ENCODE results near the gene SMIM27. TPM values are rescaled to one million over a fixed set of nuclear protein-coding genes. Genes with fewer than 3 reads are reported as not detected.

The SMIM27 gene
- total RNA-seq, 1 experiment from 2014 or later = 3.5 TPM

- DNase-seq (ENCODE audit: low read depth) = peak; percentile 90
- in situ Hi-C loops (cut with HindIII; ENCODE audit: low pct_unique_long_range_greater_than_20kb, low sequenced_read_pairs) = loop anchor here (25.0 kb wide), 1 partner anchor 437 kb away; no protein-coding TSS in a partner anchor
Measured at GRCh38 chr9:32550562-32551275, 1.4 kb upstream of the SMIM27 start.

GRCh38 chr9:32551276-32552051 is 663 bp upstream of the SMIM27 start:
- no peak for DNase-seq (ENCODE audit: low read depth)
- in situ Hi-C loops (cut with HindIII; ENCODE audit: low pct_unique_long_range_greater_than_20kb, low sequenced_read_pairs) = loop anchor here (25.0 kb wide), 1 partner anchor 436 kb away; no protein-coding TSS in a partner anchor

DNA sequence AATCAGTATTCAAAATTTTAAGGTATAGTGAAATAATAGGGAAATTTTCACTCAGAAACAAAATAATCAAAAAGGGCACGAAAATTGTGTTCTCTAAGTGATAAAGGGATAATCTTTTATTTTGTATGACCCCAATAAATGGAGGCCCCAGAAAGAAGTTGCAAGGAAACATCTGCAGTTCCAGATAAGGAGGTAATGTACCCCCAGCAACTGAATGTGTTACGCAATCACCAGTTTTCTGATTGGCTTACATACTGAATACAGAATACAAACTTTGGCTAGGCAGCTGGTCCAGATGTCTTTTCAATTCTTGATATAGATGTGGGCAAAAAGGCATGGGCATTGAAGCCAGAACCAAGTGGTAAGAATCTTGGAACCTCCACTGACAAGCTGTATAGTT is 2.0 kb downstream of the SMIM27 start:
- no peak for DNase-seq (ENCODE audit: low read depth)
- in situ Hi-C loops (cut with HindIII; ENCODE audit: low pct_unique_long_range_greater_than_20kb, low sequenced_read_pairs) = loop anchor here (25.0 kb wide), 1 partner anchor 433 kb away; no protein-coding TSS in a partner anchor

GRCh38 chr9:32554591-32554990 is 2.5 kb downstream of the SMIM27 start:
- no peak for DNase-seq (ENCODE audit: low read depth)
- in situ Hi-C loops (cut with HindIII; ENCODE audit: low pct_unique_long_range_greater_than_20kb, low sequenced_read_pairs) = loop anchor here (25.0 kb wide), 1 partner anchor 433 kb away; no protein-coding TSS in a partner anchor

- in situ Hi-C loops (cut with HindIII; ENCODE audit: low pct_unique_long_range_greater_than_20kb, low sequenced_read_pairs) = loop anchor here (25.0 kb wide), 1 partner anchor 429 kb away; no protein-coding TSS in a partner anchor
- DNase-seq (ENCODE audit: low read depth) = no peak
Measured at GRCh38 chr9:32558408-32558934, 6.3 kb downstream of the SMIM27 start.

GRCh38 chr9:32565967-32566366 is 13.8 kb downstream of the SMIM27 start:
- DNase-seq (ENCODE audit: low read depth) = no peak
- in situ Hi-C loops (cut with HindIII; ENCODE audit: low pct_unique_long_range_greater_than_20kb, low sequenced_read_pairs) = loop anchor here (25.0 kb wide), 1 partner anchor 421 kb away; no protein-coding TSS in a partner anchor

GRCh38 chr9:32566770-32567169 is 14.6 kb downstream of the SMIM27 start:
- in situ Hi-C loops (cut with HindIII; ENCODE audit: low pct_unique_long_range_greater_than_20kb, low sequenced_read_pairs) = loop anchor here (25.0 kb wide), 1 partner anchor 421 kb away; no protein-coding TSS in a partner anchor

GRCh38 chr9:32570262-32570661 is 18.1 kb downstream of the SMIM27 start:
- no peak for DNase-seq (ENCODE audit: low read depth)
- in situ Hi-C loops (cut with HindIII; ENCODE audit: low pct_unique_long_range_greater_than_20kb, low sequenced_read_pairs) = loop anchor here (25.0 kb wide), 1 partner anchor 417 kb away; no protein-coding TSS in a partner anchor

More at GRCh38 chr9:32566770-32567169, 14.6 kb downstream of the SMIM27 start:
- no peak for DNase-seq (ENCODE audit: low read depth)

- in situ Hi-C loops (cut with HindIII; ENCODE audit: low pct_unique_long_range_greater_than_20kb, low sequenced_read_pairs) = loop anchor here (25.0 kb wide), 1 partner anchor 415 kb away; no protein-coding TSS in a partner anchor
- peak; percentile 55 for DNase-seq (ENCODE audit: low read depth)
Measured at GRCh38 chr9:32571969-32572899, 20.1 kb downstream of the SMIM27 start.

DNA sequence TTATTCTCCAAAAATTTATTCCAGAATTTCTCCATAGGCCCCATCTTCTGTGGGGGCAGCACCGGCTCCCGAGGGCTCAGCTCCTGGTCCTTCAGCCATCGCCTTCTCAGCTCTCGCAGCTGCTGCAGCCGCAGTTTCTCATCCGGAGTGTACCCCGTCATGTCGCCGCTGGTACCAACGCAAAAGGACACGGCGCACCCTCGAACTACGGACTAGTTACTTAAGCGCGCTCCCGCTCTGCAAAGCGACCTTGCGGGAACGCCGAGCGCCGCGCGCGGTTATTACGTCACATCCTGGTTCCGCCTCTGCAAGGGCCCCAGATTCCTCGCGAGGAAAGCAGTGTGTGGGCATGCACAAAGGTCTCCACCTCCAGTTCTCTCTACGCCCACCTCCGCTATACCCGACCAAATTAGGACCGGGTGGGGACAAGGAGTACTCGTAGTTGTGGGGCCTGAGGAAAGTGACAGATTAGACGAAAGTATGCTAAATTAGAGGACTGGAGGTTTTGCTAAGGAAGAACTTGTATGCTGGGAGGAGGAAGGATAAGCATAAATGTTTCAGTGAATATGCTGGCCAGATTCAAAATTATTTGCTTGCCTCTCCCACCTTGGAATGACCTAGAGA is 20.9 kb downstream of the SMIM27 start, which contains the start of gene NDUFB6:
Gene NDUFB6 (minus strand): TSS at position 260 of the 624 bp plus-strand sequence. CDS start 99 bp downstream, at position 161.
- in situ Hi-C loops (cut with HindIII; ENCODE audit: low pct_unique_long_range_greater_than_20kb, low sequenced_read_pairs) = loop anchor here (25.0 kb wide), 1 partner anchor 414 kb away; no protein-coding TSS in a partner anchor
- DNase-seq (ENCODE audit: low read depth) = peak; percentile 76

GRCh38 chr9:32573821-32574220 is 21.7 kb downstream of the SMIM27 start:
- no peak for DNase-seq (ENCODE audit: low read depth)
- in situ Hi-C loops (cut with HindIII; ENCODE audit: low pct_unique_long_range_greater_than_20kb, low sequenced_read_pairs) = loop anchor here (25.0 kb wide), 1 partner anchor 413 kb away; no protein-coding TSS in a partner anchor

GRCh38 chr9:32574858-32575257 is 22.7 kb downstream of the SMIM27 start:
- DNase-seq (ENCODE audit: low read depth) = no peak
- in situ Hi-C loops (cut with HindIII; ENCODE audit: low pct_unique_long_range_greater_than_20kb, low sequenced_read_pairs) = loop anchor here (25.0 kb wide), 1 partner anchor 412 kb away; no protein-coding TSS in a partner anchor

DNA sequence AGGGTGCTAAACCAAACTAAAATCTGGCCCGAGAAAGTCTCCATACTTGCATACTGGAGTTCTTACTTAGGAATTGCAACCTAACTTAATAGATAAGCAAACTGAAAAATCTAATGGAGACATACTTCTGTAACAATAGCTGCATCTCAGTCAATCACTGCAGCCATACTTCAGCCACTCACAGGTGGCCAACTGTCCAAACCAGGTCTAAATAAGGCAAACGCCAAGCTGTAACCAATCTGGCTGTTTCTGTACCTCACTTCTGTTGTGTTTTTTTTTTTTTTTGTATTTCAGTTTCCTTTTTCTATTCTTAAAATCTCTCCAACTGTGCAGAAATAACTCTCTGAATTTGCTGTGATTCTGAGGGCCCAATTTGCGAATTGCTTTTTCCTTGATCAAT is 25.2 kb downstream of the SMIM27 start:
- DNase-seq (ENCODE audit: low read depth) = no peak
- in situ Hi-C loops (cut with HindIII; ENCODE audit: low pct_unique_long_range_greater_than_20kb, low sequenced_read_pairs) = no loop called here

DNA sequence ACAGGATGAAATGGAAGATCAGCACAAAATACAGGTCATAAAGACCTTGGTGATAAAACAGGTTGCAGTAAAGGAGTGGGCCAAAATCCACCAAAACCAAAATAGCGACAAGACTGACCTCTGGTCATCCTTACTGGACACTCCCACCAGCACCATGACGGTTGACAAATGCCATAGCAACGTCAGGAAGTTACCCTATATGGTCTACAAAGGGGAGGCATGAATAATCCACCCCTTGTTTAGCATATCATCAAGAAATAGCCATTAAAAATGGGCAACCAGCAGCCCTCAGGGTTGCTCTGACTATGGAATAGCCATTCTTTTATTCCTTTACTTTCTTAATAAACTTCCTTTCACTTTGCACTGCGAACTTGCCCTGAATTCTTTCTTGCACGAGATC is 26.8 kb downstream of the SMIM27 start:
- in situ Hi-C loops (cut with HindIII; ENCODE audit: low pct_unique_long_range_greater_than_20kb, low sequenced_read_pairs) = no loop called here
- no peak for DNase-seq (ENCODE audit: low read depth)

DNA sequence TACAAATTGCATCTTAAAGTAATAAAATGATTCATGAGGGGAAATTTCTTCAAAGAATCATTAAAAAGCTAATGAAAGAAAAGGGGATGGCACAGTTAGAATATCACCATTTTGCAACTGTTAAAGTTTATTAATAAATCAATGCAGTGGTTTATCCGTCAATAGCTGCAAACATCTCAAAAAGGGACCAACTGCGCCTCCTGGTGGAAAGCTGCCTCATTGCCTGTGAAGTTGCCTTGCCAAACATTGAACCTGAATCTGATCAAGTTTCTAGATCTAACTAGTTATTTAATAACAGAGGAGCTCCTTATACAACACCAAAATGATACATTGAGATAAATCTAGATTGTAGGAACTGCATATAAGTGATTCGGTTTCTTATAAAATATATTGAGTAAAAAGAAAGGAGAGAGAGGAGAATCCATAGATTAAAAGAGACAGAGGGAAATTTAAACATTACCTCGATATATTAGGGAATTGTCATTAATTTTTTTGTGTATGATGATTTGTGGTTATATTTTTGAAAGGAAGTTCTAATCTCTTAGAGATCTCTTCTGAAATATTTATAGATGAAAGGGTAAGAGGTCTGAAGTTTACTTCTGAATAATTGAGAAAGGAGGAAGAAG is 27.7 kb downstream of the SMIM27 start:
- no peak for DNase-seq (ENCODE audit: low read depth)
- in situ Hi-C loops (cut with HindIII; ENCODE audit: low pct_unique_long_range_greater_than_20kb, low sequenced_read_pairs) = no loop called here

GRCh38 chr9:32580631-32581300 is 28.6 kb downstream of the SMIM27 start:
- in situ Hi-C loops (cut with HindIII; ENCODE audit: low pct_unique_long_range_greater_than_20kb, low sequenced_read_pairs) = no loop called here
- DNase-seq (ENCODE audit: low read depth) = no peak

Data from Caki2 (cell line).